NT2/D1 (cell line): ENCODE data around the gene CDC42.
A peak's percentile ranks its signal among the peaks of the same experiment; 100 is the strongest.

Experiments
- DNase-seq: peaks from one replicate; pipeline ENCODE4 v3.0.0-alpha.2; 2011; ENCODE audit warnings: low read depth, low spot score
- H3K27me3 ChIP-seq: 2 replicates; pipeline ENCODE4 v1.6.0; 2011; ENCODE audit warnings: mild to moderate bottlenecking; ENCODE audit not compliant: insufficient read length, insufficient read depth
- H3K36me3 ChIP-seq: 2 replicates; pipeline ENCODE4 v1.6.1; 2011; ENCODE audit warnings: mild to moderate bottlenecking, low read length, mixed read lengths; ENCODE audit not compliant: insufficient read depth, insufficient read length
- H3K4me1 ChIP-seq: 2 replicates; pipeline ENCODE4 v1.5.1; 2011; ENCODE audit not compliant: insufficient read depth, insufficient read length
- H3K4me3 ChIP-seq: 2 replicates; pipeline ENCODE4 v1.5.1; 2011; ENCODE audit warnings: low read depth; ENCODE audit not compliant: insufficient read length
- H3K9ac ChIP-seq: 2 replicates; pipeline ENCODE4 v1.6.0; 2011; ENCODE audit warnings: low read depth; ENCODE audit not compliant: insufficient read length
- H3K9me3 ChIP-seq: 2 replicates; pipeline ENCODE4 v1.5.1; 2011; ENCODE audit warnings: mild to moderate bottlenecking, low read length; ENCODE audit not compliant: insufficient read depth
- SUZ12 ChIP-seq: IDR thresholded peaks from 2 replicates; pipeline ENCODE4 v1.6.1; 2011; ENCODE audit not compliant: insufficient read length, insufficient read depth; ENCODE audit errors: extremely low read depth
- YY1 ChIP-seq: IDR thresholded peaks from 2 replicates; pipeline ENCODE4 v1.6.1; 2011; ENCODE audit not compliant: insufficient read length, insufficient read depth
- ZNF274 ChIP-seq: IDR thresholded peaks from 2 replicates; pipeline ENCODE4 v1.6.1; 2011; ENCODE audit warnings: mild to moderate bottlenecking, low read depth, low read length

CDC42 gene

GRCh38 chr1:22053017-22053860 is 730 bp downstream of the CDC42 start:
- peaks cover 19% of the 10 kb centered on the region for H3K36me3 ChIP-seq
- H3K27me3 ChIP-seq, result no peaks in the 10 kb centered on the region
- H3K9me3 ChIP-seq, result no peaks in the 10 kb centered on the region
- peak overlapping the region; percentile 90 for H3K9ac ChIP-seq
- peak overlapping the region; percentile 54 for H3K4me3 ChIP-seq
- no peaks in the 10 kb centered on the region for H3K4me1 ChIP-seq
- TF ChIP-seq ZNF274 (no peak), YY1 (no peak), SUZ12 (no peak)
- DNase-seq, result peak; percentile 25

GRCh38 chr1:22053861-22054770 is 1.6 kb downstream of the CDC42 start:
- H3K9me3 ChIP-seq, result no peaks in the 10 kb centered on the region
- no peak for TF ChIP-seq ZNF274

GRCh38 chr1:22055463-22055862 is 3.0 kb downstream of the CDC42 start:
- Histone ChIP-seq H3K27me3 (no peaks in the 10 kb centered on the region), H3K4me1 (no peaks in the 10 kb centered on the region), H3K4me3 (no peak overlapping the region), H3K9me3 (no peaks in the 10 kb centered on the region), H3K36me3 (peaks cover 20% of the 10 kb centered on the region), H3K9ac (no peak overlapping the region)
- no peak for DNase-seq
- TF ChIP-seq YY1 (no peak), SUZ12 (no peak), ZNF274 (no peak)

More at GRCh38 chr1:22053861-22054770, 1.6 kb downstream of the CDC42 start:
- Histone ChIP-seq H3K9ac (peak overlapping the region; percentile 90), H3K4me1 (no peaks in the 10 kb centered on the region), H3K4me3 (peak overlapping the region; percentile 54), H3K27me3 (no peaks in the 10 kb centered on the region), H3K36me3 (peaks cover 20% of the 10 kb centered on the region)
- no peak for DNase-seq

GRCh38 chr1:22056043-22056442 is 3.5 kb downstream of the CDC42 start:
- no peak for TF ChIP-seq ZNF274
- TF ChIP-seq SUZ12, result no peak
- no peak for TF ChIP-seq YY1
- no peaks in the 10 kb centered on the region for H3K4me1 ChIP-seq
- H3K4me3 ChIP-seq, result no peak overlapping the region

GRCh38 chr1:22056936-22057335 is 4.4 kb downstream of the CDC42 start:
- H3K4me3 ChIP-seq, result no peak overlapping the region
- H3K9me3 ChIP-seq, result no peaks in the 10 kb centered on the region
- H3K36me3 ChIP-seq, result peaks cover 20% of the 10 kb centered on the region
- TF ChIP-seq SUZ12, result no peak
- no peak for TF ChIP-seq YY1
- TF ChIP-seq ZNF274, result no peak
- no peak overlapping the region for H3K9ac ChIP-seq
- no peaks in the 10 kb centered on the region for H3K27me3 ChIP-seq
- H3K4me1 ChIP-seq, result no peaks in the 10 kb centered on the region
- no peak for DNase-seq

More at GRCh38 chr1:22056043-22056442, 3.5 kb downstream of the CDC42 start:
- DNase-seq, result no peak
- Histone ChIP-seq H3K36me3 (peaks cover 20% of the 10 kb centered on the region), H3K9me3 (no peaks in the 10 kb centered on the region), H3K27me3 (no peaks in the 10 kb centered on the region), H3K9ac (no peak overlapping the region)

GRCh38 chr1:22057861-22058260 is 5.4 kb downstream of the CDC42 start:
- peaks cover 20% of the 10 kb centered on the region for H3K36me3 ChIP-seq
- H3K4me3 ChIP-seq, result no peak overlapping the region
- H3K27me3 ChIP-seq, result no peaks in the 10 kb centered on the region
- no peak for DNase-seq
- H3K9me3 ChIP-seq, result no peaks in the 10 kb centered on the region
- no peak overlapping the region for H3K9ac ChIP-seq
- no peaks in the 10 kb centered on the region for H3K4me1 ChIP-seq
- TF ChIP-seq SUZ12 (no peak), ZNF274 (no peak), YY1 (no peak)
